GM12878 (cell line): ENCODE data around the gene NT5C2. TPM values are rescaled to one million over a fixed set of nuclear protein-coding genes. Genes with fewer than 3 reads are reported as not detected.

Experiments
- ATAC-seq: fragments of 200-7000 bp; cut with Tn5 transposase; 3 replicates; pipeline ENCODE4 v1.9.1; 2020; ENCODE audit warnings: mild to moderate bottlenecking, moderate library complexity
- BruUV-seq: library from RNA; stranded (reverse); fragments of 400-500 nt; replicated peaks from 2 replicates; lab custom pipeline; 2021; lab: Mats Ljungman, UMichigan
- CTCF ChIA-PET: fragments of 300-600 bp; sonication (Branson Sonifier 250); formaldehyde crosslinking; extraction: SDS; loops from one replicate; lab custom pipeline; 2021; ENCODE audit warnings: inconsistent platforms; lab: Yijun Ruan, JAX
- POLR2A ChIA-PET: fragments of 350-600 bp; formaldehyde crosslinking; extraction: SDS; loops from one replicate; lab custom pipeline; 2021; ENCODE audit warnings: inconsistent platforms; lab: Charles Lee
- RAD21 ChIA-PET: fragments of 300-600 bp; sonication (Branson Sonifier 250); formaldehyde crosslinking; loops from one replicate; lab custom pipeline; 2023; ENCODE audit warnings: antibody characterized with exemption; ENCODE audit not compliant: unreplicated experiment; lab: Charles Lee
- SMC1A ChIA-PET: fragments of 300-600 bp; sonication (Branson Sonifier 250); formaldehyde crosslinking; loops from one replicate; lab custom pipeline; 2023; ENCODE audit not compliant: unreplicated experiment, uncharacterized antibody; lab: Charles Lee
- DNase-seq: peaks from one replicate; pipeline ENCODE4 v3.0.0-alpha.2; 2011; ENCODE audit warnings: low read depth, low spot score
- FAIRE-seq: peaks from 3 replicates; lab custom pipeline; 2011; peaks lifted over from hg19 to GRCh38; lab: Jason Lieb, UNC
- H2AFZ ChIP-seq: 2 replicates; pipeline ENCODE4 v1.6.0; 2011; ENCODE audit warnings: low read depth, low read length, control low read depth; ENCODE audit not compliant: control insufficient read depth
- H3K27ac ChIP-seq: 2 replicates; pipeline ENCODE4 v1.5.1; 2011; ENCODE audit warnings: control low read depth; ENCODE audit not compliant: control insufficient read depth, insufficient read depth
- H3K27me3 ChIP-seq, 2 experiments: replicated peaks in 1 of 2; 2 replicates each; pipeline versions ENCODE4 v1.6.0 to v1.6.1; 2011; ENCODE audit warnings: low read length in 1 of 2; ENCODE audit not compliant: control insufficient read depth in 2 of 2, insufficient read depth in 2 of 2
- H3K36me3 ChIP-seq, 2 experiments: 2 replicates each; pipeline ENCODE4 v1.5.1; 2011; ENCODE audit warnings: low read length in 1 of 2; ENCODE audit not compliant: control insufficient read depth in 2 of 2, insufficient read depth in 2 of 2
- H3K4me1 ChIP-seq: 2 replicates; pipeline ENCODE4 v1.6.1; 2011; ENCODE audit warnings: mild to moderate bottlenecking, low read length, moderate library complexity, mixed read lengths; ENCODE audit not compliant: control insufficient read depth, insufficient read depth
- H3K4me2 ChIP-seq: 2 replicates; pipeline ENCODE4 v1.6.0; 2011; ENCODE audit warnings: control low read depth; ENCODE audit not compliant: control insufficient read depth, insufficient read depth
- H3K4me3 ChIP-seq: fragments of 200-600 bp; sonication (generic); 2 replicates; pipeline ENCODE4 v1.5.1; 2016
- H3K79me2 ChIP-seq: 2 replicates; pipeline ENCODE4 v1.6.0; 2011; ENCODE audit warnings: low read length; ENCODE audit not compliant: control insufficient read depth, insufficient read depth
- H3K9ac ChIP-seq: 2 replicates; pipeline ENCODE4 v1.8.0; 2011; ENCODE audit warnings: low read length, control low read depth, mixed read lengths; ENCODE audit not compliant: control insufficient read depth, insufficient read depth
- H3K9me3 ChIP-seq: replicated peaks from 3 replicates; pipeline ENCODE4 v1.5.1; 2011; ENCODE audit warnings: mild to moderate bottlenecking, low read length; ENCODE audit not compliant: control insufficient read depth, insufficient read depth
- H4K20me1 ChIP-seq: 2 replicates; pipeline ENCODE4 v1.6.0; 2011; ENCODE audit not compliant: control insufficient read depth, insufficient read depth
- ATF3 ChIP-seq: IDR thresholded peaks from 2 replicates; pipeline ENCODE4 v1.6.1; 2011; ENCODE audit warnings: low read depth, mild to moderate bottlenecking, low read length, moderate library complexity, borderline replicate concordance; ENCODE audit errors: extremely low read depth
- BCL11A ChIP-seq: IDR thresholded peaks from 2 replicates; pipeline ENCODE4 v1.6.1; 2011; ENCODE audit warnings: low read depth, low read length
- EED ChIP-seq: sonication (generic); IDR thresholded peaks from 2 replicates; pipeline ENCODE4 v1.6.1; 2016; ENCODE audit warnings: antibody characterized with exemption, low read depth
- EGR1 ChIP-seq, 2 experiments: IDR thresholded peaks; 1 replicate in 1 of 2; 2 replicates in 1 of 2; pipeline ENCODE4 v1.6.1; 2011 to 2012; ENCODE audit warnings: low read depth in 2 of 2, low read length in 2 of 2, borderline replicate concordance in 1 of 2, mild to moderate bottlenecking in 1 of 2, moderate library complexity in 1 of 2
- MEF2B ChIP-seq: fragments of 450-650 bp; IDR thresholded peaks from 2 replicates; pipeline ENCODE4 v1.6.1; 2018; ENCODE audit warnings: mild to moderate bottlenecking, moderate library complexity; ENCODE audit not compliant: partially characterized antibody, poor library complexity, severe bottlenecking
- MTA3 ChIP-seq: IDR thresholded peaks from 2 replicates; pipeline ENCODE4 v1.6.1; 2012; ENCODE audit warnings: low read length, inconsistent platforms, borderline replicate concordance
- NFXL1 ChIP-seq: fragments of 450-650 bp; IDR thresholded peaks from 2 replicates; pipeline ENCODE4 v1.6.1; 2017; ENCODE audit warnings: antibody characterized with exemption, mild to moderate bottlenecking, borderline replicate concordance
- SMC3 ChIP-seq: IDR thresholded peaks from 2 replicates; pipeline ENCODE4 v1.6.1; 2011; ENCODE audit warnings: low read length, improper control_type of control experiment, borderline replicate concordance
- ZBTB11 ChIP-seq: fragments of 450-650 bp; formaldehyde crosslinking; IDR thresholded peaks from 2 replicates; pipeline ENCODE4 v1.5.0; 2022; ENCODE audit warnings: mild to moderate bottlenecking, missing genetic modification characterization
- ZNF207 ChIP-seq: fragments of 450-650 bp; IDR thresholded peaks from 2 replicates; pipeline ENCODE4 v1.6.1; 2014; ENCODE audit warnings: antibody characterized with exemption, mild to moderate bottlenecking, borderline replicate concordance
- ZNF384 ChIP-seq: IDR thresholded peaks from 2 replicates; pipeline ENCODE4 v1.6.1; 2012; ENCODE audit warnings: low read depth, mild to moderate bottlenecking, low read length, improper control_type of control experiment, borderline replicate concordance
- ZNF622 ChIP-seq: fragments of 450-650 bp; IDR thresholded peaks from 2 replicates; pipeline ENCODE4 v1.6.1; 2017; ENCODE audit warnings: mild to moderate bottlenecking, inconsistent platforms
- WGBS: methylation state at CpG from one replicate; pipeline ENCODE4 v1.1.6; 2016; ENCODE audit warnings: low lambda C conversion rate; ENCODE audit not compliant: insufficient replicate concordance, insufficient coverage; ENCODE audit errors: missing lambda C conversion rate; 5-methylcytosine and 5-hydroxymethylcytosine counted together
- in situ Hi-C: fragments of 300-500 bp; cut with MboI; formaldehyde crosslinking; loops from 9 replicates; pipeline ENCODE4 v1.14.3; 2018; ENCODE audit warnings: mixed read lengths
- intact Hi-C: fragments of 100-400 bp; cut with micrococcal nuclease; formaldehyde crosslinking; loops from one replicate; pipeline ENCODE4 v1.14.2; 2022; ENCODE audit not compliant: unreplicated experiment
- polyA plus RNA-seq, 11 experiments: library from polyadenylated mRNA; depleted of rRNA in 4 of 11; unstranded in 6 of 11; stranded (reverse) in 5 of 11; fragments of >200 nt; fragmentation: Nextera tagmentation in 4 of 11; fragmentation: Illumina TruSeq in 1 of 11; extraction: Ambion mirVana in 4 of 11; extraction: Trizol in 1 of 11; gene quantifications; 1 replicate in 1 of 11; 2 replicates in 10 of 11; pipeline versions ENCODE4 v1.2.1 to v1.2.3, GENCODE V29; 2011 to 2016; ENCODE audit warnings: inconsistent platforms in 2 of 11, missing spikeins in 2 of 11, low read depth in 1 of 11
- total RNA-seq, 4 experiments: library from RNA; depleted of rRNA in 3 of 4; stranded (reverse); fragments of >200 nt in 3 of 4; fragmentation: Illumina TruSeq in 1 of 4; extraction: Trizol in 1 of 4; gene quantifications; 2 replicates each; pipeline versions ENCODE4 v1.2.1 to v1.2.3, GENCODE V29; 2013 to 2021
- TF ChIP-seq, protein P1 (sequence below): fragments of 450-650 bp; IDR thresholded peaks from 2 replicates; pipeline ENCODE4 v1.6.1; 2018; ENCODE audit warnings: mild to moderate bottlenecking, low read depth, moderate library complexity; ENCODE audit not compliant: partially characterized antibody
- TF ChIP-seq, protein P2 (sequence below): IDR thresholded peaks from 2 replicates; pipeline ENCODE4 v1.6.1; 2011; ENCODE audit warnings: borderline replicate concordance, low read depth, mild to moderate bottlenecking, moderate library complexity, mixed read lengths, low read length; ENCODE audit not compliant: insufficient read depth; ENCODE audit errors: extremely low read length

The NT5C2 gene
- total and polyA plus RNA-seq, 10 of the 15 experiments (the other 5 are each of a cell fraction or from before 2014, with no cell fraction given) = 15.8 to 70.1 (median 56.0) TPM

DNA sequence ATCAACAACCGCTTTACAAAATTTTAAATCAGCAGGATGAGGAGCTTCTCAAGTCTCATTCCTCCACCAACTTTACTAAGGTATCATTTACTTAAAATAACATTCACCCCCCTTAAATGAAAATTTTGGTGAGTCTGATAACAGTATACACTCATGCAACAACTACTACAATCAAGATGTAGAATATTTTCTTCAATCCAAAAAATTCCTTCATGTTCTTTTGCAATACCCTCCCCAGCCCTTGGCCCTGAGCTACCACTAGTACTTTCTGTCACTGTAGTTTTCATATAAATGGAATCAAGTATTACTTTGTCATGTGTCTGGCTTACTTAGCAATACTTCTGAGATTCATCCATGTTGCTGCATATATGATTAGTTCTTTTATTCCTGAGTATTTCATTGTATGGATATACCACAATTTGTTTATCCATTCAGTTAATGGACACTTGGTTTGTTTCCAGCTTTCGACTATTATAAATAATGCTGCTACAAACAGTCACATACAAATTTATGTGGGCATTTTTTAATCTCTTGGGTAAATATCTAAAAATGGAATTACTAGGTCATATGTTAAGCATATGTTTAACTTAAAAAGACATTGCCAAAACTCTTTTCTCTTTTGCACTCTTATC, 43.0 kb downstream of the NT5C2 start:
- SMC1A ChIA-PET = interaction anchor here (0.8 to 1.1 kb wide), 2 partner anchors 27 to 29 kb away, joined by 3 read pairs; no protein-coding TSS in a partner anchor
- H3K27ac ChIP-seq = no peak overlapping the region
- no peaks in the 10 kb centered on the region for H3K4me1 ChIP-seq
- no peak for DNase-seq
- H2AFZ ChIP-seq = no peak overlapping the region
- in situ Hi-C loops = no loop called here
- intact Hi-C loops = no loop called here
- H4K20me1 ChIP-seq = no peaks in the 10 kb centered on the region
- no peaks in the 10 kb centered on the region for H3K36me3 ChIP-seq
- no peak overlapping the region for H3K9ac ChIP-seq
- no peak for FAIRE-seq
- BruUV-seq = no TSS peak
- WGBS = 92% methylated on average over 2 of the region's 2 CpGs
- CTCF ChIA-PET = no interaction called here
- no peak for ATAC-seq
- H3K27me3 ChIP-seq = no peaks in the 10 kb centered on the region
- no peak overlapping the region for H3K4me2 ChIP-seq
- no peak overlapping the region for H3K4me3 ChIP-seq
- POLR2A ChIA-PET = interaction anchor here (0.6 kb wide), 1 partner anchor 13 kb away, joined by 4 read pairs; no protein-coding TSS in a partner anchor
- H3K9me3 ChIP-seq = no peaks in the 10 kb centered on the region
- RAD21 ChIA-PET = no interaction called here
- H3K79me2 ChIP-seq = no peaks in the 10 kb centered on the region; the same call in none of the 2 replicates
- TF ChIP-seq BCL11A (no peak), EGR1 (IDR thresholded peaks at IDR 0.05; ENCODE audit: borderline replicate concordance in 1 of 2, low read depth in 2 of 2, low read length in 2 of 2) (no peak), MEF2B (no peak), ZNF384 (no peak), EED (no peak), ZNF207 (no peak), NFXL1 (no peak), SMC3 (no peak), ATF3 (no peak), ZBTB11 (no peak), ZNF622 (no peak), MTA3 (no peak)
- TF ChIP-seq, protein P1, sequence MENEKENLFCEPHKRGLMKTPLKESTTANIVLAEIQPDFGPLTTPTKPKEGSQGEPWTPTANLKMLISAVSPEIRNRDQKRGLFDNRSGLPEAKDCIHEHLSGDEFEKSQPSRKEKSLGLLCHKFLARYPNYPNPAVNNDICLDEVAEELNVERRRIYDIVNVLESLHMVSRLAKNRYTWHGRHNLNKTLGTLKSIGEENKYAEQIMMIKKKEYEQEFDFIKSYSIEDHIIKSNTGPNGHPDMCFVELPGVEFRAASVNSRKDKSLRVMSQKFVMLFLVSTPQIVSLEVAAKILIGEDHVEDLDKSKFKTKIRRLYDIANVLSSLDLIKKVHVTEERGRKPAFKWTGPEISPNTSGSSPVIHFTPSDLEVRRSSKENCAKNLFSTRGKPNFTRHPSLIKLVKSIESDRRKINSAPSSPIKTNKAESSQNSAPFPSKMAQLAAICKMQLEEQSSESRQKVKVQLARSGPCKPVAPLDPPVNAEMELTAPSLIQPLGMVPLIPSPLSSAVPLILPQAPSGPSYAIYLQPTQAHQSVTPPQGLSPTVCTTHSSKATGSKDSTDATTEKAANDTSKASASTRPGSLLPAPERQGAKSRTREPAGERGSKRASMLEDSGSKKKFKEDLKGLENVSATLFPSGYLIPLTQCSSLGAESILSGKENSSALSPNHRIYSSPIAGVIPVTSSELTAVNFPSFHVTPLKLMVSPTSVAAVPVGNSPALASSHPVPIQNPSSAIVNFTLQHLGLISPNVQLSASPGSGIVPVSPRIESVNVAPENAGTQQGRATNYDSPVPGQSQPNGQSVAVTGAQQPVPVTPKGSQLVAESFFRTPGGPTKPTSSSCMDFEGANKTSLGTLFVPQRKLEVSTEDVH = no peak
- TF ChIP-seq, protein P2, sequence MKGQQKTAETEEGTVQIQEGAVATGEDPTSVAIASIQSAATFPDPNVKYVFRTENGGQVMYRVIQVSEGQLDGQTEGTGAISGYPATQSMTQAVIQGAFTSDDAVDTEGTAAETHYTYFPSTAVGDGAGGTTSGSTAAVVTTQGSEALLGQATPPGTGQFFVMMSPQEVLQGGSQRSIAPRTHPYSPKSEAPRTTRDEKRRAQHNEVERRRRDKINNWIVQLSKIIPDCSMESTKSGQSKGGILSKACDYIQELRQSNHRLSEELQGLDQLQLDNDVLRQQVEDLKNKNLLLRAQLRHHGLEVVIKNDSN = no peak
